GM21528 (cell line): ENCODE measurements around the gene CORO1C.
"Not testable (repeated sequence)": the region's sequence is repeated elsewhere in the genome, so short reads cannot be mapped to it uniquely, and the experiment has no call there.

Experiments used
- ATAC-seq: cut with Tn5 transposase; IDR thresholded peaks from one replicate; pipeline ENCODE4 v1.9.1; 2021; ENCODE audit warnings: mild to moderate bottlenecking, moderate library complexity; ENCODE audit not compliant: unreplicated experiment, low FRiP score

CORO1C gene

GRCh38 chr12:108755481-108755880 lies 24.2 kb upstream of the CORO1C start:
- ATAC-seq = no peak

- no peak for ATAC-seq
Observed at GRCh38 chr12:108753976-108754375, 22.7 kb upstream of the CORO1C start.

GRCh38 chr12:108752387-108752786 lies 21.1 kb upstream of the CORO1C start:
- ATAC-seq = no peak

- ATAC-seq = no peak
Observed at GRCh38 chr12:108751821-108752220, 20.5 kb upstream of the CORO1C start.

- ATAC-seq = not testable (repeated sequence)
Observed at GRCh38 chr12:108751003-108751402, 19.7 kb upstream of the CORO1C start.

GRCh38 chr12:108750526-108750925 lies 19.2 kb upstream of the CORO1C start:
- no peak for ATAC-seq

- no peak for ATAC-seq
Observed at GRCh38 chr12:108747563-108747962, 16.2 kb upstream of the CORO1C start.

- ATAC-seq = no peak
Observed at GRCh38 chr12:108745641-108746040, 14.3 kb upstream of the CORO1C start.

- ATAC-seq = no peak
Observed at GRCh38 chr12:108744021-108744897, 12.9 kb upstream of the CORO1C start.

GRCh38 chr12:108738170-108738569 lies 6.9 kb upstream of the CORO1C start:
- ATAC-seq = no peak

- no peak for ATAC-seq
Observed at GRCh38 chr12:108735855-108736254, 4.5 kb upstream of the CORO1C start.

GRCh38 chr12:108734200-108734906 lies 3.0 kb upstream of the CORO1C start:
- no peak for ATAC-seq

GRCh38 chr12:108733230-108733531 lies 1.9 kb upstream of the CORO1C start:
- ATAC-seq = not testable (repeated sequence)

- no peak for ATAC-seq
Observed at GRCh38 chr12:108732489-108733229, 1.3 kb upstream of the CORO1C start.

GRCh38 chr12:108731866-108732461 lies 646 bp upstream of the CORO1C start:
- ATAC-seq = peak; percentile 52

GRCh38 chr12:108730365-108731104 lies 783 bp downstream of the CORO1C start:
- peak; percentile 20 for ATAC-seq

- ATAC-seq = no peak
Observed at GRCh38 chr12:108729612-108730364, 1.5 kb downstream of the CORO1C start.

GRCh38 chr12:108728820-108729611 lies 2.3 kb downstream of the CORO1C start:
- ATAC-seq = no peak
